GM12801 (cell line): ENCODE measurements around the gene CASP10.

Experiments used
- CTCF ChIP-seq: IDR thresholded peaks from one replicate; pipeline ENCODE4 v1.5.1; 2011; ENCODE audit warnings: control low read depth; ENCODE audit not compliant: insufficient read length; ENCODE audit errors: extremely low read depth

CASP10 gene

DNA sequence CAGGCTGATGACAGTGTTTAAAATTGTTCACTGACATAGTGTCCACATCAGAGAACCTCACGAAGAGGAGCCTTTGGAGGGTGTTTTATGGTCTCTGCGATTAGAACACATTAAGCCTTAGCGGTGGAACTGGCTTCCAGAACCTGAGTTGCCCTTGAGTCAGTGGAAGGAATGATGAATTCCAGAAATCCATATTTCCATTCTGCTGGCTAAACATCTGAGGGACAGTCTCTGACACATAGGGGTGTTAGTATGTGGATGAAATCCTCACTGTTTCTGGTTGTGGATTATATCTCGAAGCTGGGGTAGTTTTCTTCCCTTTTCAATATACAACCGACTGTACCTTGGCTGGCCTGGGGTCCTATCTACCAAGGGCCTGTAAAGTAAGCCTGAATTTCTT, 4.0 kb downstream of the CASP10 start:
- TF ChIP-seq CTCF: no peak

- no peak for TF ChIP-seq CTCF
Observed at GRCh38 chr2:201188449-201188848, 5.5 kb downstream of the CASP10 start.

GRCh38 chr2:201191132-201191875, 8.4 kb downstream of the CASP10 start:
- TF ChIP-seq CTCF: no peak

GRCh38 chr2:201194097-201194496, 11.2 kb downstream of the CASP10 start:
- TF ChIP-seq CTCF: no peak

GRCh38 chr2:201195331-201195730, 12.4 kb downstream of the CASP10 start:
- TF ChIP-seq CTCF: no peak

GRCh38 chr2:201196003-201196402, 13.1 kb downstream of the CASP10 start:
- no peak for TF ChIP-seq CTCF

DNA sequence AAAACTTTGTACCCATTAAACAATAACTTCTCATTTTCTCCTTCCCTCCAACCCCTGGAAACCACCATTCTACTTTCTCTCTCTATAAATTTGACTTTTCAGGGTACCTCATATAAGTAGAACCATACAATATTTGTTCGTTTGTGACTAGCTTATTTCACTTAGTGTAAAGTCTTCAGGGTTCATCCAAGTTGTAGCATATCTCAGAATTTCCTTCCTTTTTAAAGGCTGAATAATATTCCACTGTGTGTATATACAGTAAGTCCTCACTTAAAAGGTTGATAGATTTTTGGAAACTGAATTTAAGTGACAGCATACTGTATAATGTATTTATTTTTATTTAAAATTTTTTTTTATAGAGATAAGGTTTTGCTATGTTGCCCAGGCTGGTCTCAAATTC, 13.9 kb downstream of the CASP10 start:
- no peak for TF ChIP-seq CTCF
